ENCODE results near the gene TRAF4. TPM values are rescaled to one million over a fixed set of nuclear protein-coding genes. Genes with fewer than 3 reads are reported as not detected.

The TRAF4 gene
- total and polyA plus RNA-seq, 2 donors (not counting 3 experiments of a cell fraction or from before 2014, with no cell fraction given) = 79.5 to 83.9 TPM

DNA sequence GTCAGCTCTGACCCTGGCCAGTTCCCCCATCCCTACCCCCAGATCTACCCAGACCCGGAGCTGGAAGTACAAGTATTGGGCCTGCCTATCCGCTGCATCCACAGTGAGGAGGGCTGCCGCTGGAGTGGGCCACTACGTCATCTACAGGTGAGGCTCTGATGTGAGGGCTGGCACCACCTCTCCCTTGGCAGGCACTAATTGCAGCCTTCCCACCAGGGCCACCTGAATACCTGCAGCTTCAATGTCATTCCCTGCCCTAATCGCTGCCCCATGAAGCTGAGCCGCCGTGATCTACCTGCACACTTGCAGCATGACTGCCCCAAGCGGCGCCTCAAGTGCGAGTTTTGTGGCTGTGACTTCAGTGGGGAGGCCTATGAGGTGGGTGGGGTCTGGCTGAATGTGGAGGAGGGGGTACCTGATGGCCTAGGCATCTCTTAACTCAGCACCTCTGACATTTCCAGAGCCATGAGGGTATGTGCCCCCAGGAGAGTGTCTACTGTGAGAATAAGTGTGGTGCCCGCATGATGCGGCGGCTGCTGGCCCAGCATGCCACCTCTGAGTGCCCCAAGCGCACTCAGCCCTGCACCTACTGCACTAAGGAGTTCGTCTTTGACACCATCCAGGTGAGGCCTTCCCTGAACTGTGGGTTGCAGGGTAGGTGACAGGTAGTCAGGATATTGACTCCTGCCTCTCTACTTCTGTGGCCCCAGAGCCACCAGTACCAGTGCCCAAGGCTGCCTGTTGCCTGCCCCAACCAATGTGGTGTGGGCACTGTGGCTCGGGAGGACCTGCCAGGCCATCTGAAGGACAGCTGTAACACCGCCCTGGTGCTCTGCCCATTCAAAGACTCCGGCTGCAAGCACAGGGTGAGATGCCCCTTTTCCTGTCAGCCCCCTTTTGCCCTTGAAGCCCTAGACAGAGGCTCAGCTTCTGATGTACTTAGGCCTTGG lies 4.3 kb downstream of the TRAF4 start:
- H3K79me2 ChIP-seq (ENCODE audit: control insufficient read depth, insufficient read depth, low read length) = peaks cover 31% of the 10 kb centered on the region

More for the DNA sequence above, 4.3 kb downstream of the TRAF4 start:
- TF ChIP-seq JUN (IDR thresholded peaks at IDR 0.05; ENCODE audit: borderline replicate concordance, insufficient read depth, insufficient read length, low read depth) (no peak), POLR2A (IDR thresholded peaks at IDR 0.05; ENCODE audit: low read depth, low read length) (no peak), FOS (IDR thresholded peaks at IDR 0.05; ENCODE audit: borderline replicate concordance, insufficient read depth, low read length) (no peak), POLR2AphosphoS5 (IDR thresholded peaks at IDR 0.05; ENCODE audit: insufficient read depth, low read depth, low read length) (no peak), MYC (IDR thresholded peaks at IDR 0.05; ENCODE audit: low read depth, low read length) (no peak), EZH2 (IDR thresholded peaks at IDR 0.05; ENCODE audit: borderline replicate concordance, low read depth, low read length, severe bottlenecking) (no peak), GATA2 (IDR thresholded peaks at IDR 0.05; ENCODE audit: insufficient read depth, insufficient read length, low read depth, low read length) (no peak)
- TF ChIP-seq, protein P1, sequence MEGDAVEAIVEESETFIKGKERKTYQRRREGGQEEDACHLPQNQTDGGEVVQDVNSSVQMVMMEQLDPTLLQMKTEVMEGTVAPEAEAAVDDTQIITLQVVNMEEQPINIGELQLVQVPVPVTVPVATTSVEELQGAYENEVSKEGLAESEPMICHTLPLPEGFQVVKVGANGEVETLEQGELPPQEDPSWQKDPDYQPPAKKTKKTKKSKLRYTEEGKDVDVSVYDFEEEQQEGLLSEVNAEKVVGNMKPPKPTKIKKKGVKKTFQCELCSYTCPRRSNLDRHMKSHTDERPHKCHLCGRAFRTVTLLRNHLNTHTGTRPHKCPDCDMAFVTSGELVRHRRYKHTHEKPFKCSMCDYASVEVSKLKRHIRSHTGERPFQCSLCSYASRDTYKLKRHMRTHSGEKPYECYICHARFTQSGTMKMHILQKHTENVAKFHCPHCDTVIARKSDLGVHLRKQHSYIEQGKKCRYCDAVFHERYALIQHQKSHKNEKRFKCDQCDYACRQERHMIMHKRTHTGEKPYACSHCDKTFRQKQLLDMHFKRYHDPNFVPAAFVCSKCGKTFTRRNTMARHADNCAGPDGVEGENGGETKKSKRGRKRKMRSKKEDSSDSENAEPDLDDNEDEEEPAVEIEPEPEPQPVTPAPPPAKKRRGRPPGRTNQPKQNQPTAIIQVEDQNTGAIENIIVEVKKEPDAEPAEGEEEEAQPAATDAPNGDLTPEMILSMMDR (IDR thresholded peaks at IDR 0.05; ENCODE audit: extremely low read depth in 1 of 2, insufficient read depth in 1 of 2, low read depth in 1 of 2, low read length in 2 of 2) = no peak
- TF ChIP-seq, protein P2, sequence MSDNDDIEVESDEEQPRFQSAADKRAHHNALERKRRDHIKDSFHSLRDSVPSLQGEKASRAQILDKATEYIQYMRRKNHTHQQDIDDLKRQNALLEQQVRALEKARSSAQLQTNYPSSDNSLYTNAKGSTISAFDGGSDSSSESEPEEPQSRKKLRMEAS (IDR thresholded peaks at IDR 0.05; ENCODE audit: insufficient read depth, insufficient read length) = no peak
- DNase-seq (ENCODE audit: low read depth, low spot score) = no peak
- intact Hi-C loops (cut with micrococcal nuclease) = no loop called here
- Histone ChIP-seq H3K36me3 (ENCODE audit: control insufficient read depth in 2 of 2, extremely low read depth in 1 of 2, insufficient read depth in 2 of 2, low read length in 2 of 2) (peaks cover 4 to 20% of the 10 kb centered on the region in 2 experiments), H2AFZ (ENCODE audit: low read depth, low read length) (no peak overlapping the region), H3K27me3 (ENCODE audit: control insufficient read depth in 2 of 2, insufficient read depth in 2 of 2, low read length in 2 of 2) (no peaks in the 10 kb centered on the region), H3K4me2 (ENCODE audit: insufficient read depth, low read length) (no peak overlapping the region), H3K9ac (replicated peaks; ENCODE audit: extremely low read depth, insufficient read depth, low read length) (no peak overlapping the region), H3K27ac (ENCODE audit: insufficient read depth, low read depth, low read length) (no peak overlapping the region), H3K4me1 (ENCODE audit: control insufficient read depth, extremely low read depth, insufficient read depth, low read length) (peaks cover 26% of the 10 kb centered on the region), H4K20me1 (replicated peaks; ENCODE audit: control insufficient read depth, extremely low read depth, insufficient read depth, low read length) (no peaks in the 10 kb centered on the region), H3K9me1 (replicated peaks; ENCODE audit: control insufficient read depth, extremely low read depth, insufficient read depth, low read length) (no peaks in the 10 kb centered on the region), H3K9me3 (replicated peaks; ENCODE audit: control insufficient read depth, insufficient read depth, low read length) (no peaks in the 10 kb centered on the region), H3K4me3 (replicated peaks in 1 of 3; ENCODE audit: insufficient read depth in 1 of 3, low read depth in 1 of 3, low read length in 3 of 3) (no peak overlapping the region)
- FAIRE-seq = no peak
- ChIA-PET CTCF (interaction anchor here (1.0 to 16.6 kb wide), 7 partner anchors 13 to 168 kb away, joined by 3 to 602 read pairs (median 10); partner anchors contain the start of genes NEK8, RPL23A and TLCD1), POLR2A (interaction anchor here (0.7 to 6.3 kb wide), 3 partner anchors 21 to 204 kb away, joined by 3 to 45 read pairs (median 3); partner anchors contain the start of genes NEK8, PHF12, RPL23A and TLCD1)
- dilution Hi-C loops (cut with MboI; ENCODE audit: extremely low pct_ligation_motif_present, low sequenced_read_pairs) = no loop called here
- no TSS peak for BruUV-seq (replicated peaks)

Measured in endothelial cell of umbilical vein (primary cell).